Stimulated activated naive CD8-positive, alpha-beta T cell treated with anti-CD3 and anti-CD28 coated beads, Interleukin-15, amount 100 ng/mL, for 72 hours (primary cell): ENCODE data around the gene DAAM1.

Experiments
- ATAC-seq: fragments of 150-1000 bp; cut with Tn5 transposase; 2 replicates; pipeline ENCODE4 v1.10.0; 2021; ENCODE audit warnings: mild to moderate bottlenecking, moderate library complexity
- DNase-seq, 2 donors: peaks; one replicate each; pipeline ENCODE4 v3.0.0; 2021 to 2022
- H3K27ac Mint-ChIP-seq, 2 donors: one replicate each; pipeline ENCODE4 v1.8.0; 2022; ENCODE audit warnings: mild to moderate bottlenecking in 2 of 2, mixed read lengths in 2 of 2, moderate library complexity in 2 of 2
- H3K27me3 Mint-ChIP-seq: one replicate; pipeline ENCODE4 v1.8.0; 2022; ENCODE audit warnings: mixed read lengths
- H3K4me1 Mint-ChIP-seq: one replicate; pipeline ENCODE4 v1.8.0; 2022; ENCODE audit warnings: mild to moderate bottlenecking, mixed read lengths
- H3K4me3 Mint-ChIP-seq, 2 donors: one replicate each; pipeline ENCODE4 v1.8.0; 2022; ENCODE audit warnings: mild to moderate bottlenecking in 2 of 2, mixed read lengths in 2 of 2, moderate library complexity in 1 of 2
- H3K9me3 Mint-ChIP-seq, 2 donors: one replicate each; pipeline ENCODE4 v1.8.0; 2022; ENCODE audit warnings: mixed read lengths in 2 of 2

DAAM1 gene

GRCh38 chr14:59202031-59202430, 13.6 kb downstream of the DAAM1 start:
- ATAC-seq, result no peak
- no peak for DNase-seq
- Mint-ChIP-seq H3K9me3 (no peaks in the 10 kb centered on the region), H3K4me3 (peak overlapping the region in 1 of 2 donors; percentile 12), H3K27me3 (no peaks in the 10 kb centered on the region), H3K27ac (peak overlapping the region in 1 of 2 donors; percentile 38), H3K4me1 (peaks cover 18% of the 10 kb centered on the region)

GRCh38 chr14:59204305-59204704, 15.8 kb downstream of the DAAM1 start:
- no peak overlapping the region for H3K4me3 Mint-ChIP-seq
- ATAC-seq (no peak), DNase-seq (no peak)
- H3K9me3 Mint-ChIP-seq, result no peaks in the 10 kb centered on the region
- H3K27ac Mint-ChIP-seq, result peak overlapping the region in 1 of 2 donors; percentile 71
- no peaks in the 10 kb centered on the region for H3K27me3 Mint-ChIP-seq
- peaks cover 18% of the 10 kb centered on the region for H3K4me1 Mint-ChIP-seq

- DNase-seq (no peak), ATAC-seq (no peak)
- Mint-ChIP-seq H3K27me3 (no peaks in the 10 kb centered on the region), H3K4me1 (peaks cover 16% of the 10 kb centered on the region), H3K4me3 (no peak overlapping the region), H3K27ac (no peak overlapping the region), H3K9me3 (no peaks in the 10 kb centered on the region)
These were observed 18.4 kb downstream of the DAAM1 start for GRCh38 chr14:59206892-59207291.

GRCh38 chr14:59207506-59207933, 19.1 kb downstream of the DAAM1 start:
- ATAC-seq, result no peak
- Mint-ChIP-seq H3K4me3 (no peak overlapping the region), H3K4me1 (peaks cover 9% of the 10 kb centered on the region), H3K27ac (no peak overlapping the region), H3K9me3 (no peaks in the 10 kb centered on the region), H3K27me3 (no peaks in the 10 kb centered on the region)
- DNase-seq, result no peak

- no peak for DNase-seq
- H3K4me3 Mint-ChIP-seq, result no peak overlapping the region
- ATAC-seq, result no peak
- no peak overlapping the region for H3K27ac Mint-ChIP-seq
- H3K9me3 Mint-ChIP-seq, result no peaks in the 10 kb centered on the region
- peaks cover 7% of the 10 kb centered on the region for H3K4me1 Mint-ChIP-seq
- no peaks in the 10 kb centered on the region for H3K27me3 Mint-ChIP-seq
These were observed 19.9 kb downstream of the DAAM1 start for GRCh38 chr14:59208224-59208814.

- no peaks in the 10 kb centered on the region for H3K9me3 Mint-ChIP-seq
- no peak for ATAC-seq
- peak overlapping the region in 1 of 2 donors; percentile 49 for H3K27ac Mint-ChIP-seq
- H3K27me3 Mint-ChIP-seq, result no peaks in the 10 kb centered on the region
- no peak overlapping the region for H3K4me3 Mint-ChIP-seq
- peaks cover 7% of the 10 kb centered on the region for H3K4me1 Mint-ChIP-seq
- no peak for DNase-seq
These were observed 20.5 kb downstream of the DAAM1 start for GRCh38 chr14:59208954-59209353.

- Mint-ChIP-seq H3K27ac (no peak overlapping the region), H3K9me3 (no peaks in the 10 kb centered on the region), H3K4me1 (no peaks in the 10 kb centered on the region), H3K4me3 (no peak overlapping the region), H3K27me3 (no peaks in the 10 kb centered on the region)
- ATAC-seq (no peak), DNase-seq (no peak)
These were observed 22.2 kb downstream of the DAAM1 start for GRCh38 chr14:59210621-59211020.

GRCh38 chr14:59213368-59214315, 25.2 kb downstream of the DAAM1 start:
- no peak for DNase-seq

GRCh38 chr14:59214702-59215302, 26.3 kb downstream of the DAAM1 start:
- Mint-ChIP-seq H3K9me3 (no peaks in the 10 kb centered on the region), H3K27me3 (no peaks in the 10 kb centered on the region), H3K4me1 (no peaks in the 10 kb centered on the region), H3K27ac (no peak overlapping the region), H3K4me3 (no peak overlapping the region)
- ATAC-seq, result no peak
- no peak for DNase-seq

More at GRCh38 chr14:59213368-59214315, 25.2 kb downstream of the DAAM1 start:
- Mint-ChIP-seq H3K4me3 (no peak overlapping the region), H3K9me3 (no peaks in the 10 kb centered on the region), H3K4me1 (no peaks in the 10 kb centered on the region), H3K27me3 (no peaks in the 10 kb centered on the region), H3K27ac (no peak overlapping the region)
- no peak for ATAC-seq

- Mint-ChIP-seq H3K4me1 (no peaks in the 10 kb centered on the region), H3K9me3 (no peaks in the 10 kb centered on the region), H3K27me3 (no peaks in the 10 kb centered on the region), H3K4me3 (no peak overlapping the region), H3K27ac (no peak overlapping the region)
- no peak for DNase-seq
- no peak for ATAC-seq
These were observed 26.9 kb downstream of the DAAM1 start for GRCh38 chr14:59215322-59215721.

- H3K4me3 Mint-ChIP-seq, result no peak overlapping the region
- DNase-seq (no peak), ATAC-seq (no peak)
- no peaks in the 10 kb centered on the region for H3K27me3 Mint-ChIP-seq
- H3K4me1 Mint-ChIP-seq, result no peaks in the 10 kb centered on the region
- H3K9me3 Mint-ChIP-seq, result no peaks in the 10 kb centered on the region
- H3K27ac Mint-ChIP-seq, result no peak overlapping the region
These were observed 27.3 kb downstream of the DAAM1 start for GRCh38 chr14:59215757-59216156.

- no peaks in the 10 kb centered on the region for H3K4me1 Mint-ChIP-seq
- no peak overlapping the region for H3K27ac Mint-ChIP-seq
- DNase-seq (no peak), ATAC-seq (no peak)
- H3K9me3 Mint-ChIP-seq, result no peaks in the 10 kb centered on the region
- no peak overlapping the region for H3K4me3 Mint-ChIP-seq
- H3K27me3 Mint-ChIP-seq, result no peaks in the 10 kb centered on the region
These were observed 28.5 kb downstream of the DAAM1 start for GRCh38 chr14:59217011-59217410.

GRCh38 chr14:59221568-59221967, 33.1 kb downstream of the DAAM1 start:
- Mint-ChIP-seq H3K27me3 (no peaks in the 10 kb centered on the region), H3K4me3 (no peak overlapping the region), H3K4me1 (no peaks in the 10 kb centered on the region), H3K9me3 (peaks cover 0 to 3% of the 10 kb centered on the region in 2 donors), H3K27ac (no peak overlapping the region)
- DNase-seq (no peak), ATAC-seq (no peak)

- no peak overlapping the region for H3K27ac Mint-ChIP-seq
- peaks cover 0 to 3% of the 10 kb centered on the region in 2 donors for H3K9me3 Mint-ChIP-seq
- peaks cover 11% of the 10 kb centered on the region for H3K4me1 Mint-ChIP-seq
- no peak overlapping the region for H3K4me3 Mint-ChIP-seq
- ATAC-seq (no peak), DNase-seq (no peak)
- no peaks in the 10 kb centered on the region for H3K27me3 Mint-ChIP-seq
These were observed 35.9 kb downstream of the DAAM1 start for GRCh38 chr14:59224341-59224740.

GRCh38 chr14:59225281-59225680, 36.8 kb downstream of the DAAM1 start:
- Mint-ChIP-seq H3K4me3 (no peak overlapping the region), H3K4me1 (peaks cover 20% of the 10 kb centered on the region), H3K27ac (no peak overlapping the region), H3K27me3 (no peaks in the 10 kb centered on the region), H3K9me3 (peaks cover 0 to 3% of the 10 kb centered on the region in 2 donors)
- ATAC-seq (no peak), DNase-seq (no peak)

- Mint-ChIP-seq H3K9me3 (peaks cover 0 to 2% of the 10 kb centered on the region in 2 donors), H3K27me3 (no peaks in the 10 kb centered on the region), H3K4me3 (no peak overlapping the region), H3K4me1 (peaks cover 20% of the 10 kb centered on the region), H3K27ac (peak overlapping the region in 1 of 2 donors; percentile 65)
- DNase-seq (no peak), ATAC-seq (no peak)
These were observed 40.0 kb downstream of the DAAM1 start for GRCh38 chr14:59228421-59228820.
